Measurements from ENCODE around the gene CDH5.
A peak's percentile ranks its signal among the peaks of the same experiment; 100 is the strongest.

The CDH5 gene

DNA sequence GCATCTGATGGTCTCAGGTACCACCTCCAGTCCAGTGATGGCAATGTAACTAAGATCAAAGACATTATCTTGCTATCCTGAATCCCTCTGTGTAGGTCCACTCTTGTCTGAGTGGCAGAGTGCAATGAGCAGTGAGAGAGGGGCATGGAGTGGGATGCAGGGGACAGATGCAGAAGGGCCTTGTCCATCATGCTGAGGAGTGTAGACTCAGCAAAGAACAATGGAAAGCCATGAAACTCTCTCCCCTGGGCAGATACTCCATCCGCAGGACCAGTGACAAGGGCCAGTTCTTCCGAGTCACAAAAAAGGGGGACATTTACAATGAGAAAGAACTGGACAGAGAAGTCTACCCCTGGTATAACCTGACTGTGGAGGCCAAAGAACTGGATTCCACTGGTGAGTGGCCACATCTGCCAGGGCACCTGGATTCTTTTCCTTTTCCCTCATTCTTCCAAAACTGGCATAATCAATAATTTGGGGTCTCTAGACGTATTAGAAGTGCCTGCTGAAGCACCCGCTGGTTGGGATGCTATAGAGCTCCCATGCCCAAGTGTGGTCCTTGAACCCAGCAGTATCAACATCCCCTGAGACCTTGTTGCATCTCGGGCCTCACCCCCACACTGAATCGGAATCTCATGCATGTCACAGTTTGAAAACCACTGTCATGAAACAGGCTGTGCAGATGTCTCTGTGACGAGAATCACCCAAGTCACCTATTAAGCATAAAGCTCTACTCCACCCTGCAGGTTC, 29.5 kb downstream of the CDH5 start:
- DNase-seq, result no peak

DNA sequence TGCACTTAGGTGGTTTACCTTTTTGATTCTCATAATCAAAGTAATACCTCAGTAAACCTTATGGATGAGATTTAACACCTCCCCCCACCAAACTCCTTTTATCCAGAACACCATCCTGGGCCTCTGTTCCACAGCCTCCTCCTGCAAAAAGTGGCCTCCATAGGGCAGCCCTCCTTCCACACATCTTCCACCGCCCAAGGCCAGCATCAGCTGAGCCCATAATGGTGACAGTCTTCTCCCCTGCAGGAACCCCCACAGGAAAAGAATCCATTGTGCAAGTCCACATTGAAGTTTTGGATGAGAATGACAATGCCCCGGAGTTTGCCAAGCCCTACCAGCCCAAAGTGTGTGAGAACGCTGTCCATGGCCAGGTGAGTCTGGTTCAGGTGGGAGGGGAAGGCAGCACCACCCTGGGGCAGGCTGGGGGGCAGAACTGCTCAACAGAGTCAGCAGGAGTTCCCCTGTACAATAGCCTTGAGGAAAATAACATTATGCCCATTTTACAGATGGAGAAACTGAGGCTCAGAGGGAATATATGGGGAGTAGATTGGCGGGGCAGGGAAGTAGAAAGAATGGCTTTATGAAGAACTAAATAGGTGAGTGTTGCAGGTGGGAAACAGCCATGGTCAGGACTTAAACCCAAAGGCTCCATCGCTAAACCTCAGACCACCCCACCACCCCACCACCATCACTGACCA, 31.4 kb downstream of the CDH5 start:
- no peak for DNase-seq

GRCh38 chr16:66399031-66399430, 32.5 kb downstream of the CDH5 start:
- no peak for DNase-seq

- no peak for DNase-seq
Measured at GRCh38 chr16:66399930-66400329, 33.4 kb downstream of the CDH5 start.

DNA sequence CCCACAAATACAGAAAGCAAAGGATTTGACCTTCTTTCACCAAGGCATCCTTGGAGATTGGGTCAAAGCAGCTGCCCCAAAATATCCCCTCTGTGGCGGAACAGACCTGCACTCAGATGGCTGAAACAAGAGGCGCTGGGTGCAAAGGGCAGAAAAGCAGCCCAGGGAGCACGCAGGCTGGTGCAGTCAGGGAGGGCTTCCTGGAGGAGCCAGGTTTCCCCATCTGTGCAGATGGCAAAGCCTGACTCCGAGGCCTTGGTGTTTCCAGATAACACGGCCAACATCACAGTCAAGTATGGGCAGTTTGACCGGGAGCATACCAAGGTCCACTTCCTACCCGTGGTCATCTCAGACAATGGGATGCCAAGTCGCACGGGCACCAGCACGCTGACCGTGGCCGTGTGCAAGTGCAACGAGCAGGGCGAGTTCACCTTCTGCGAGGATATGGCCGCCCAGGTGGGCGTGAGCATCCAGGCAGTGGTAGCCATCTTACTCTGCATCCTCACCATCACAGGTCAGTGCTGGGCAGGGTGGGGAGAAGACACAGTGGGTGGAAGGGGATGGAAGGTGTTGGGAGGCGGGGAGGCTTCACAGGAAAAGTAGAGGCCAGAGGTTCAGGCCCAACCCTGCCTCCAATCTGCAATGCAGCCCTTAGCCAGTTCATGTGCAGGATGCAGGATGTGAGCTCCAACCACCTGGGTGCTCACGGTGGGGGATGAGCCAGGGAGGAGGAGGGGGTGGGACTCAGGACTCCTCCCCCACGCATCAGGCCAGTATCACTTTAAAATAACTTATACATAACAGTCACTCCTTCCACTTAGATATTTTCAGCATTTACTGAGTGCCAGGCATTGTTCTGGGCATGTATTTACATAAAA, 34.3 kb downstream of the CDH5 start:
- DNase-seq, result no peak

DNA sequence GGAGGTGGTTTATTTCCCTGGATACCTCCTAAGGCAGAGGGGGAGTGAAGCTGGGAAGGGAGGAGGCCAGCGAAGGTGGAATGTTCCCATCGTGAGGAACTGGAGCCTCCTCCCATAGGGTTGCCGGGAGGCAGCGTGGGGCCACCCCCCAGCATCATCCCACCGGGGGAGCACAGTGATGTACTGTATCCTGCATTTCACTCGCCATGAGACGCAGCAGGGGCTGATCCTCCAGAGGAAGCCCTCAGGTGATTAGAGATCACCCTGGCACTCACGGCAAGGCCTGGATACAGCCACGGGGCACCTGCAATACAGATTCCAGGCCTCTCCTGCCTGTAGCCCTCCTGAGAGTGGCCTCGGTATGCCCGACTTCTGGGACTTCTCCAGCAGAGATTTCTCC, 35.1 kb downstream of the CDH5 start:
- DNase-seq, result no peak

DNA sequence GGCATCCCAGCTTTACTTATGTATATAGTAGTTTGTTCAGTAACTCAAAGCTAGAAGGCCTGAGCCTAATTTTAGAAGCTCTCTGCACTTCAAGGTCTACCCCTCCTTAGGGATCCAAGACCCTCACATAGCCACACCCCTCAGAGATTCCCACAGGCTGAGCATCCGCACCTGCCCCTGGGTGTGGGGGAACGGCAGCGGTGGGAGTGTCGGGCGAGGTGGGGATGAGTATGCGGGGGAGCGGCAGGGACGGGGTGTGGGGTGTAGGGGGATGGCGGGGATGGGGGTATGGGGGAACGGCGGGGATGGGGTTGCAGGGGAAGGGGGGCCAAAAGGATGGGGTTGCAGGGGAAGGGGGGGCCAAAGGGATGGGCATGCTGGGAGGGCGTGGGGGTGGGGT, 35.7 kb downstream of the CDH5 start:
- no peak for DNase-seq

DNA sequence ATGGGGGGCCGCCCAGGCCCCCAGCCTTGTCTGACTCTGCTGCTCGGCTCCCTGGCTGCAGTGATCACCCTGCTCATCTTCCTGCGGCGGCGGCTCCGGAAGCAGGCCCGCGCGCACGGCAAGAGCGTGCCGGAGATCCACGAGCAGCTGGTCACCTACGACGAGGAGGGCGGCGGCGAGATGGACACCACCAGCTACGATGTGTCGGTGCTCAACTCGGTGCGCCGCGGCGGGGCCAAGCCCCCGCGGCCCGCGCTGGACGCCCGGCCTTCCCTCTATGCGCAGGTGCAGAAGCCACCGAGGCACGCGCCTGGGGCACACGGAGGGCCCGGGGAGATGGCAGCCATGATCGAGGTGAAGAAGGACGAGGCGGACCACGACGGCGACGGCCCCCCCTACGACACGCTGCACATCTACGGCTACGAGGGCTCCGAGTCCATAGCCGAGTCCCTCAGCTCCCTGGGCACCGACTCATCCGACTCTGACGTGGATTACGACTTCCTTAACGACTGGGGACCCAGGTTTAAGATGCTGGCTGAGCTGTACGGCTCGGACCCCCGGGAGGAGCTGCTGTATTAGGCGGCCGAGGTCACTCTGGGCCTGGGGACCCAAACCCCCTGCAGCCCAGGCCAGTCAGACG, 36.2 kb downstream of the CDH5 start:
- no peak for DNase-seq

DNA sequence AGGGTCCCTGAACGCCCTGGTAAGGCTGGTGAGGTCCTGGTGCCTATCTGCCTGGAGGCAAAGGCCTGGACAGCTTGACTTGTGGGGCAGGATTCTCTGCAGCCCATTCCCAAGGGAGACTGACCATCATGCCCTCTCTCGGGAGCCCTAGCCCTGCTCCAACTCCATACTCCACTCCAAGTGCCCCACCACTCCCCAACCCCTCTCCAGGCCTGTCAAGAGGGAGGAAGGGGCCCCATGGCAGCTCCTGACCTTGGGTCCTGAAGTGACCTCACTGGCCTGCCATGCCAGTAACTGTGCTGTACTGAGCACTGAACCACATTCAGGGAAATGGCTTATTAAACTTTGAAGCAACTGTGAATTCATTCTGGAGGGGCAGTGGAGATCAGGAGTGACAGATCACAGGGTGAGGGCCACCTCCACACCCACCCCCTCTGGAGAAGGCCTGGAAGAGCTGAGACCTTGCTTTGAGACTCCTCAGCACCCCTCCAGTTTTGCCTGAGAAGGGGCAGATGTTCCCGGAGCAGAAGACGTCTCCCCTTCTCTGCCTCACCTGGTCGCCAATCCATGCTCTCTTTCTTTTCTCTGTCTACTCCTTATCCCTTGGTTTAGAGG, 37.1 kb downstream of the CDH5 start:
- DNase-seq, result no peak

DNA sequence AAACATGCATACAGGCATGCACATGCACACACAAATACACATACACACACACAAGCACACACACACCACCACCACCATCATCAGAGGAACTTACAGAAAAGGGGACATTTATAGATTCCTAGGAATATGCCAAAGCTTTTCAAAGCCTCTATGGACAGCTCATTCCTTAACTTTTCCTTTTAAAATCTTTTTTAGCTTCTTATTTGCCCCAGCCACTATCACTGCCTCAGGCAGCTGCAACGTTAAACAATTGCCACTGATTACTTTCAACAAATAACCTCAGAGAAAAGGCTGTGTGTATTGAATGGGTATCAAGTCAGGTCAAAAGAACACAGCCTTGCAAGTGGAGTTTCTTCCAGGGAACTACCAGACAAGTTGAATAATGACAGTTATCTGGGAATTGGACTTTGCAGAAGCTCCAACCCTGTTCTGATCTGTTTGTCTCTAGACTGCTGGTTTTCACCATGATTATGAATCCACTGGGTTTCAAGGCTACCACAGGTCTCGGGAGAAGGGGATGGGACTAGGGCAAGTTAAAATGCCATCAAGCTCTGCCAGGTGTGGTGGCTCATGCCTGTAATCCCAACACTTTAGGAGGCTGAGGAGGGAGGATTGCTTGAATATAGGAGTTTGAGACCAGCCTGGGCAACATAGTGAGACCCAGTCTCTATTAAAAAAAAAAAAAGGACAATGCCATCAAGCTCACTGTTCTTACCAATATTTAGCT, 38.7 kb downstream of the CDH5 start:
- DNase-seq, result no peak

- peak; percentile 89 for DNase-seq
Measured at GRCh38 chr16:66406534-66407221, 40.2 kb downstream of the CDH5 start.

GRCh38 chr16:66408163-66409048, 41.9 kb downstream of the CDH5 start:
- peak; percentile 19 for DNase-seq

- DNase-seq, result no peak
Measured at GRCh38 chr16:66409156-66409555, 42.7 kb downstream of the CDH5 start.

DNA sequence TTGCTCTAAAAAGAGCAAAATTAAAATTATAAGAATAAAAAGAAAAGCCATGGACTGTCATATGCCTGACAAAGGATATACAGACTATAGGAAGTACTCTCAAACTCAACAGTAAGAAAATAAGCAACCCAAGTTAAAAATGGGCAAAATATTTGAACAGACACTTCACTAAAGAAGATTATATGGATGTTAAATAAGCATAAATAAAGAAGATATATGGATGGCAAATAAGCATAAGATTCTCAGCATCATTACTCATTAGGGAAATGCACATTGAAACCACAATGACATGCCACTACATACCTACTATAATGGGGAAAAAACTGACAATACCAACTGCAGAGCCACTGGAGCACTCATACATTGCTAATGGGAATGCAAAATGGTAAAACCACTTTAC, 45.7 kb downstream of the CDH5 start:
- no peak for DNase-seq

- DNase-seq, result no peak
Measured at GRCh38 chr16:66414891-66415290, 48.4 kb downstream of the CDH5 start.

GRCh38 chr16:66416136-66416535, 49.6 kb downstream of the CDH5 start:
- no peak for DNase-seq

DNA sequence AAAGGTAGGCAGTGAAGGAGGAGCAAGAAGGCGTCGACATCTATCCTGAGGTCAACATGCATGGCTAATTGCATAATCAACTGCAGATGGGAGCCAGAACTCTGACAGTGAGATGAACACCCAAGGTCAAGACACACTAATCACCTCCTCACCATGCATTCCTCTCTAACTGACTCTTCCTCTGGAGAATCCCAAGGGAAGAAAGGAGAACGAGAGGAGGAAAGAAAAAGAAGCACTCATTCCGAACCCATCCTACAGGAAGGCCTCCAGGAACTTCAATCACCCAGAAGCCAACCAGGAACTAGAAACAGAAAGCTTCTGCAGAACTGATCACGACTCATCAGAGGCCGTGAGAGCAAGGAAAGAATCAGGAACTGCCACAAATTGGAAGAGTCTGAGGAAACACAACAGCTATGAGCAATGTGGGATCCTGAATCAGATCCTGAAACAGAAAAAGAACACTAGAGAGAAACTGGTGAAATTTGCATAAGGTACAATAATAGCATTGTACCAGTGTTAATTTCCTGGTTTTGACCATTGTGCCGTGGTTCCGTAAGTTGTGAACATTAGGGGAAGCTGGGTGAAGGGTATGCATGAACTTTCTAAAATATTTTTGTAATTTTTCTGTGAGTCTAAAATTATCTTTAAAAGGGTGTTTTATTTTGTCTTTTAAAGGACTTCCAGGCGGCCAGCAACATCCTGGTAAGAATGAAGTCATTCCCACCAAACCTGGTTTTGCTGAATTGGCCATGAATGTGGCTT, 50.6 kb downstream of the CDH5 start:
- no peak for DNase-seq

DNA sequence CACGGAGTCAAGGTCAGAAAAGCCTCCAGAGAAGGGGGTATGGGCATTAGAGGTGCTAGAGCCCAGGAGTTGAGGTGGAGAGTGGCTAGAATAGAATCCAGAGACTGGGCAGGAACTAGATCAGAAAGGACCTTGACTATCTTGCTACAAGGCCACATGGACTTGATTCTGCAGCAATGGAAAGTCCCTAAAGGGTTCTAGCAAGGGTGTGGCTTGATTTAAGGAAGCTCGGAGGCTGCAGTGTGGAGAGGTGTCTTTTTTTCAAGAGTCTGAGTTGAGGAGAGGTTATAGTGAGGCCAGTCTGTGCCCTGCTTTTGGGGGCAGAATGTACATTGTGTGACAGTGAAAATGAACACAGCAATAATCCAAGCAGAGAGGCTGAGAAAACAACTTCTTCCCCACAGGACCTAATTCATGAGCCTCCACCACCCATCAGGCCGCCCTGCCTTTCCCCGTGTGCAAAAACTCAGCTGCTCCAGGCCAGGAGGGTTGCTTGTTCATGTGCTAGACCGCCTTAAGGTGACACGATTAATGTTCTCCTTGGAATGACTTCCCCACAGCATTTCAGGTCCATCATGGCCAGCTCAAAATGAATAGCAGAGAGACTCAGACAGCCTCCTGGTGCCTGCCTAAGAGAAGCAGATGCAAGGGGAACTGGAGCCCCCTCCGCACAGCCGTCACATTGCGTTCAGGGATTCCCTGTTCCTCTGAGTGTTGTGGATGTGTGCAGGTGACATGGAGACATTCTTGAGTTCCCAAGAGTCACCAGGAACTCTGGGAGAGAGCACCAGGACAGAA, 51.9 kb downstream of the CDH5 start:
- DNase-seq, result no peak

- no peak for DNase-seq
Measured at GRCh38 chr16:66419527-66419926, 53.0 kb downstream of the CDH5 start.
